K562 (cell line): ENCODE results near the gene C14orf180. TPM values are rescaled to one million over a fixed set of nuclear protein-coding genes. Genes with fewer than 3 reads are reported as not detected.

Experiments used
- GATAD2A ChIP-seq: fragments of 450-650 bp; IDR thresholded peaks from 2 replicates; pipeline ENCODE4 v1.6.1; 2017
- KLF13 ChIP-seq: fragments of 450-650 bp; IDR thresholded peaks from 2 replicates; pipeline ENCODE4 v1.6.1; 2016; ENCODE audit warnings: missing genetic modification characterization, low read depth, mild to moderate bottlenecking, missing compliant biosample characterization, moderate library complexity, borderline replicate concordance
- SRSF1 ChIP-seq: fragments of 200-400 bp; formaldehyde crosslinking; IDR thresholded peaks from 2 replicates; pipeline ENCODE4 v1.6.1; 2017; ENCODE audit warnings: mild to moderate bottlenecking, low read depth, low read length, moderate library complexity
- polyA plus RNA-seq, 8 experiments: library from polyadenylated mRNA; depleted of rRNA in 4 of 8; stranded (reverse) in 5 of 8; unstranded in 3 of 8; fragments of >200 nt; fragmentation: Nextera tagmentation in 2 of 8; fragmentation: Illumina TruSeq in 1 of 8; extraction: Ambion mirVana in 2 of 8; extraction: Trizol in 1 of 8; gene quantifications; 2 replicates each; pipeline versions ENCODE4 v1.2.1 to v1.2.3, GENCODE V29; 2011 to 2014; ENCODE audit warnings: inconsistent platforms in 1 of 8, missing spikeins in 1 of 8
- total RNA-seq, 7 experiments: library from RNA; depleted of rRNA in 6 of 7; stranded (reverse); fragments of >200 nt in 6 of 7; fragmentation: Illumina TruSeq in 2 of 7; extraction: Trizol in 2 of 7; gene quantifications; 2 replicates each; pipeline versions ENCODE4 v1.2.1 to v1.2.3, GENCODE V29; 2011 to 2021; ENCODE audit warnings: low replicate concordance in 1 of 7
- TF ChIP-seq, protein P1 (sequence below): fragments of 450-650 bp; IDR thresholded peaks from 2 replicates; pipeline ENCODE4 v1.6.1; 2017; ENCODE audit warnings: antibody characterized with exemption, mild to moderate bottlenecking
- TF ChIP-seq, protein P2 (sequence below): fragments of 200-800 bp; sonication (Bioruptor generic); IDR thresholded peaks from 2 replicates; pipeline ENCODE4 v1.6.1; 2017; ENCODE audit warnings: missing genetic modification characterization, missing compliant biosample characterization
- TF ChIP-seq, protein P3 (sequence below): fragments of 250-450 bp; sonication (Bioruptor Pico); IDR thresholded peaks from 2 replicates; pipeline ENCODE4 v1.4.0; 2020; ENCODE audit warnings: mild to moderate bottlenecking
- TF ChIP-seq, protein P4 (sequence below): sonication (generic); formaldehyde crosslinking; IDR thresholded peaks from 2 replicates; pipeline ENCODE4 v1.9.0; 2022; ENCODE audit warnings: mild to moderate bottlenecking, missing genetic modification reagents

The C14orf180 gene
- total and polyA plus RNA-seq, 9 of the 15 experiments (the other 6 are each of a cell fraction or from before 2014, with no cell fraction given) = not detected

DNA sequence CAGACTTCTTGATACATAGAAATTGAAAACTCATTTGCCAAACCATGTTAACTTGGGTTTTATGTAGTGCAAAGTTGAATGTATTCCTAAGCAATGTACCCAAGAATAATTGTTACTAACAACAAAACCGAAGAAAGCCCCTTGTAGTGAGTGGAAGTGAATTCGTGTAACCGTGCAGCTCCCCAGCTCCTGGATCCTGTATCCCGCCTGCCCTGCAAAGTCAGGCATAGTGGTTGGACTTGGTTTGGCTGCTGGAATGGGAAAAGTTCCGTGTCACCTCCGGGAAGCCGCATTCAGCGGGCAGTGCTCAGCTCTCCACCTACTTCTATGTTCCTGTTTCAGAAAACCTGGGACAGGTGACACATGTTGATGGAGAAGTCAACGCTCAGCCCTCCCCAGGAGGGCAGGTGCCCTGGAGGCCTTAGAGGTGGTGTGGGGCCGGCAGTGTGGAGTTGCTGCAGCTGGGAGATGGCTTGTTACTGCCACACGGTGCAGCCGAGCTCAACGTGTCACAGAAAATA lies 29.2 kb upstream of the C14orf180 start (continued):
- TF ChIP-seq, protein P1, sequence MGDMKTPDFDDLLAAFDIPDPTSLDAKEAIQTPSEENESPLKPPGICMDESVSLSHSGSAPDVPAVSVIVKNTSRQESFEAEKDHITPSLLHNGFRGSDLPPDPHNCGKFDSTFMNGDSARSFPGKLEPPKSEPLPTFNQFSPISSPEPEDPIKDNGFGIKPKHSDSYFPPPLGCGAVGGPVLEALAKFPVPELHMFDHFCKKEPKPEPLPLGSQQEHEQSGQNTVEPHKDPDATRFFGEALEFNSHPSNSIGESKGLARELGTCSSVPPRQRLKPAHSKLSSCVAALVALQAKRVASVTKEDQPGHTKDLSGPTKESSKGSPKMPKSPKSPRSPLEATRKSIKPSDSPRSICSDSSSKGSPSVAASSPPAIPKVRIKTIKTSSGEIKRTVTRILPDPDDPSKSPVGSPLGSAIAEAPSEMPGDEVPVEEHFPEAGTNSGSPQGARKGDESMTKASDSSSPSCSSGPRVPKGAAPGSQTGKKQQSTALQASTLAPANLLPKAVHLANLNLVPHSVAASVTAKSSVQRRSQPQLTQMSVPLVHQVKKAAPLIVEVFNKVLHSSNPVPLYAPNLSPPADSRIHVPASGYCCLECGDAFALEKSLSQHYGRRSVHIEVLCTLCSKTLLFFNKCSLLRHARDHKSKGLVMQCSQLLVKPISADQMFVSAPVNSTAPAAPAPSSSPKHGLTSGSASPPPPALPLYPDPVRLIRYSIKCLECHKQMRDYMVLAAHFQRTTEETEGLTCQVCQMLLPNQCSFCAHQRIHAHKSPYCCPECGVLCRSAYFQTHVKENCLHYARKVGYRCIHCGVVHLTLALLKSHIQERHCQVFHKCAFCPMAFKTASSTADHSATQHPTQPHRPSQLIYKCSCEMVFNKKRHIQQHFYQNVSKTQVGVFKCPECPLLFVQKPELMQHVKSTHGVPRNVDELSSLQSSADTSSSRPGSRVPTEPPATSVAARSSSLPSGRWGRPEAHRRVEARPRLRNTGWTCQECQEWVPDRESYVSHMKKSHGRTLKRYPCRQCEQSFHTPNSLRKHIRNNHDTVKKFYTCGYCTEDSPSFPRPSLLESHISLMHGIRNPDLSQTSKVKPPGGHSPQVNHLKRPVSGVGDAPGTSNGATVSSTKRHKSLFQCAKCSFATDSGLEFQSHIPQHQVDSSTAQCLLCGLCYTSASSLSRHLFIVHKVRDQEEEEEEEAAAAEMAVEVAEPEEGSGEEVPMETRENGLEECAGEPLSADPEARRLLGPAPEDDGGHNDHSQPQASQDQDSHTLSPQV = no peak
- no peak for TF ChIP-seq KLF13 (tag)
- TF ChIP-seq, protein P2, sequence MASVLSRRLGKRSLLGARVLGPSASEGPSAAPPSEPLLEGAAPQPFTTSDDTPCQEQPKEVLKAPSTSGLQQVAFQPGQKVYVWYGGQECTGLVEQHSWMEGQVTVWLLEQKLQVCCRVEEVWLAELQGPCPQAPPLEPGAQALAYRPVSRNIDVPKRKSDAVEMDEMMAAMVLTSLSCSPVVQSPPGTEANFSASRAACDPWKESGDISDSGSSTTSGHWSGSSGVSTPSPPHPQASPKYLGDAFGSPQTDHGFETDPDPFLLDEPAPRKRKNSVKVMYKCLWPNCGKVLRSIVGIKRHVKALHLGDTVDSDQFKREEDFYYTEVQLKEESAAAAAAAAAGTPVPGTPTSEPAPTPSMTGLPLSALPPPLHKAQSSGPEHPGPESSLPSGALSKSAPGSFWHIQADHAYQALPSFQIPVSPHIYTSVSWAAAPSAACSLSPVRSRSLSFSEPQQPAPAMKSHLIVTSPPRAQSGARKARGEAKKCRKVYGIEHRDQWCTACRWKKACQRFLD = no peak
- TF ChIP-seq, protein P3, sequence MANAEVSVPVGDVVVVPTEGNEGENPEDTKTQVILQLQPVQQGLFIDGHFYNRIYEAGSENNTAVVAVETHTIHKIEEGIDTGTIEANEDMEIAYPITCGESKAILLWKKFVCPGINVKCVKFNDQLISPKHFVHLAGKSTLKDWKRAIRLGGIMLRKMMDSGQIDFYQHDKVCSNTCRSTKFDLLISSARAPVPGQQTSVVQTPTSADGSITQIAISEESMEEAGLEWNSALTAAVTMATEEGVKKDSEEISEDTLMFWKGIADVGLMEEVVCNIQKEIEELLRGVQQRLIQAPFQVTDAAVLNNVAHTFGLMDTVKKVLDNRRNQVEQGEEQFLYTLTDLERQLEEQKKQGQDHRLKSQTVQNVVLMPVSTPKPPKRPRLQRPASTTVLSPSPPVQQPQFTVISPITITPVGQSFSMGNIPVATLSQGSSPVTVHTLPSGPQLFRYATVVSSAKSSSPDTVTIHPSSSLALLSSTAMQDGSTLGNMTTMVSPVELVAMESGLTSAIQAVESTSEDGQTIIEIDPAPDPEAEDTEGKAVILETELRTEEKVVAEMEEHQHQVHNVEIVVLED = no peak
- no peak for TF ChIP-seq GATAD2A
- TF ChIP-seq SRSF1 = no peak
- TF ChIP-seq, protein P4, sequence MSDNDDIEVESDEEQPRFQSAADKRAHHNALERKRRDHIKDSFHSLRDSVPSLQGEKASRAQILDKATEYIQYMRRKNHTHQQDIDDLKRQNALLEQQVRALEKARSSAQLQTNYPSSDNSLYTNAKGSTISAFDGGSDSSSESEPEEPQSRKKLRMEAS = no peak
